ENCODE measurements around the gene RPAIN. TPM values are rescaled to one million over a fixed set of nuclear protein-coding genes. Genes with fewer than 3 reads are reported as not detected.
A peak's percentile ranks its signal among the peaks of the same experiment; 100 is the strongest.

RPAIN gene
- total and polyA plus RNA-seq, 2 of the 13 experiments (the other 11 are each of a cell fraction or from before 2014, with no cell fraction given), result 42.1 to 58.5 TPM

GRCh38 chr17:5419959-5420653, at the start of gene RPAIN (continued):
- TF ChIP-seq ZBTB7A (CRISPR knock-in tag; IDR thresholded peaks at IDR 0.05) (no peak), IRF9 (CRISPR knock-in tag; IDR thresholded peaks at IDR 0.05; ENCODE audit: borderline replicate concordance) (no peak), ZNF616 (CRISPR knock-in tag; IDR thresholded peaks at IDR 0.05; ENCODE audit: low read depth) (no peak), ZZZ3 (CRISPR knock-in tag; IDR thresholded peaks at IDR 0.05; ENCODE audit: borderline replicate concordance) (no peak; the same call in 1 of the 2 replicates), ZFP82 (CRISPR knock-in tag; IDR thresholded peaks at IDR 0.05; ENCODE audit: borderline replicate concordance) (peak; percentile 78; the same call in 1 of the 2 replicates), ZFP1 (CRISPR knock-in tag; IDR thresholded peaks at IDR 0.05) (no peak), PHF5A (CRISPR knock-in tag; IDR thresholded peaks at IDR 0.05; ENCODE audit: low read depth, unreplicated experiment) (no peak), ZHX2 (IDR thresholded peaks at IDR 0.05; ENCODE audit: low read depth) (peak; percentile 71; the same call in 1 of the 2 replicates), ZHX2 (CRISPR knock-in tag; IDR thresholded peaks at IDR 0.05; ENCODE audit: borderline replicate concordance) (no peak), KDM6A (CRISPR knock-in tag; IDR thresholded peaks at IDR 0.05; ENCODE audit: low read depth) (no peak), FOXP1 (IDR thresholded peaks at IDR 0.05) (no peak), FOXP1 (CRISPR knock-in tag; IDR thresholded peaks at IDR 0.05) (0 out of 2 replicates have a peak, but pooled peaks have one; percentile 14), HOXD1 (CRISPR knock-in tag; IDR thresholded peaks at IDR 0.05) (no peak; the same call in 1 of the 2 replicates)
- TF ChIP-seq, protein P1, sequence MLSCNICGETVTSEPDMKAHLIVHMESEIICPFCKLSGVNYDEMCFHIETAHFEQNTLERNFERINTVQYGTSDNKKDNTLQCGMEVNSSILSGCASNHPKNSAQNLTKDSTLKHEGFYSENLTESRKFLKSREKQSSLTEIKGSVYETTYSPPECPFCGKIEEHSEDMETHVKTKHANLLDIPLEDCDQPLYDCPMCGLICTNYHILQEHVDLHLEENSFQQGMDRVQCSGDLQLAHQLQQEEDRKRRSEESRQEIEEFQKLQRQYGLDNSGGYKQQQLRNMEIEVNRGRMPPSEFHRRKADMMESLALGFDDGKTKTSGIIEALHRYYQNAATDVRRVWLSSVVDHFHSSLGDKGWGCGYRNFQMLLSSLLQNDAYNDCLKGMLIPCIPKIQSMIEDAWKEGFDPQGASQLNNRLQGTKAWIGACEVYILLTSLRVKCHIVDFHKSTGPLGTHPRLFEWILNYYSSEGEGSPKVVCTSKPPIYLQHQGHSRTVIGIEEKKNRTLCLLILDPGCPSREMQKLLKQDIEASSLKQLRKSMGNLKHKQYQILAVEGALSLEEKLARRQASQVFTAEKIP (CRISPR knock-in tag; IDR thresholded peaks at IDR 0.05; ENCODE audit: borderline replicate concordance), result no peak
- TF ChIP-seq, protein P2, sequence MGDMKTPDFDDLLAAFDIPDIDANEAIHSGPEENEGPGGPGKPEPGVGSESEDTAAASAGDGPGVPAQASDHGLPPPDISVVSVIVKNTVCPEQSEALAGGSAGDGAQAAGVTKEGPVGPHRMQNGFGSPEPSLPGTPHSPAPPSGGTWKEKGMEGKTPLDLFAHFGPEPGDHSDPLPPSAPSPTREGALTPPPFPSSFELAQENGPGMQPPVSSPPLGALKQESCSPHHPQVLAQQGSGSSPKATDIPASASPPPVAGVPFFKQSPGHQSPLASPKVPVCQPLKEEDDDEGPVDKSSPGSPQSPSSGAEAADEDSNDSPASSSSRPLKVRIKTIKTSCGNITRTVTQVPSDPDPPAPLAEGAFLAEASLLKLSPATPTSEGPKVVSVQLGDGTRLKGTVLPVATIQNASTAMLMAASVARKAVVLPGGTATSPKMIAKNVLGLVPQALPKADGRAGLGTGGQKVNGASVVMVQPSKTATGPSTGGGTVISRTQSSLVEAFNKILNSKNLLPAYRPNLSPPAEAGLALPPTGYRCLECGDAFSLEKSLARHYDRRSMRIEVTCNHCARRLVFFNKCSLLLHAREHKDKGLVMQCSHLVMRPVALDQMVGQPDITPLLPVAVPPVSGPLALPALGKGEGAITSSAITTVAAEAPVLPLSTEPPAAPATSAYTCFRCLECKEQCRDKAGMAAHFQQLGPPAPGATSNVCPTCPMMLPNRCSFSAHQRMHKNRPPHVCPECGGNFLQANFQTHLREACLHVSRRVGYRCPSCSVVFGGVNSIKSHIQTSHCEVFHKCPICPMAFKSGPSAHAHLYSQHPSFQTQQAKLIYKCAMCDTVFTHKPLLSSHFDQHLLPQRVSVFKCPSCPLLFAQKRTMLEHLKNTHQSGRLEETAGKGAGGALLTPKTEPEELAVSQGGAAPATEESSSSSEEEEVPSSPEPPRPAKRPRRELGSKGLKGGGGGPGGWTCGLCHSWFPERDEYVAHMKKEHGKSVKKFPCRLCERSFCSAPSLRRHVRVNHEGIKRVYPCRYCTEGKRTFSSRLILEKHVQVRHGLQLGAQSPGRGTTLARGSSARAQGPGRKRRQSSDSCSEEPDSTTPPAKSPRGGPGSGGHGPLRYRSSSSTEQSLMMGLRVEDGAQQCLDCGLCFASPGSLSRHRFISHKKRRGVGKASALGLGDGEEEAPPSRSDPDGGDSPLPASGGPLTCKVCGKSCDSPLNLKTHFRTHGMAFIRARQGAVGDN (CRISPR knock-in tag; IDR thresholded peaks at IDR 0.05), result peak; percentile 91
